Dedifferentiated amniotic fluid mesenchymal stem cell (primary cell): ENCODE results near the gene RFX3.

Source experiments
- DNase-seq: peaks from one replicate; pipeline ENCODE4 v3.0.0-alpha.2; 2016; ENCODE audit errors: extremely low spot score

Gene RFX3

DNA sequence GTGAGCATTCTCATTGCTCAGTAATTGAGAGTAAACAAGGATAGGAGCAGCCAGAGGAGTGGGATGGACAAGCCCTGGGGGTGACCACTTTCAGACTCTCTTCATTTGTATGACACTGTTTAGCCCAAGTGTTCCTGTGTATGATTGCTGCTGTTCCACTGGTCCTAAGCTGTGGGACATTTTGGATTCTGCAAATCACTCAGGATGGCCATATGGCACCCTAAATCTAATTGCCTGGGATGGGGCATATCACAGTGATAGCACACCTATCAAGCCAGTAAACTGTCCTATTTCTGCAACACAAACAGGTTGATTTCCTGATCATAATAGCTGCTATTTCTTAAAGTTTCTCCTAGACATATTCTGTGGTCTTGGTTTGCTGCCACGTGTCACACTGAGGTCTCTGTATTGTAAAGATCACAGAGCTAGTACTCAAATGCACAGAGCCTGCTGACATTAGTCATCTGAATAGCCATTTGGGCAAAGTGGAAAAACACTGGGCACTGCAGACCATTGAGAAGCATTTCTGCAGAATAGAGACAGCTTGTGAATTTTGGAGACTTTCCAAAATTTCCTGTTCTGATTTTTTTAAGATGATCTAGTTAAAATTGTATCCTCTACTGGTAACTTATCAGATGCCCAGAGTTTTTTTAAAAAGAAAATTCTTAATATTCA lies 320.2 kb downstream of the RFX3 start:
- no peak for DNase-seq

DNA sequence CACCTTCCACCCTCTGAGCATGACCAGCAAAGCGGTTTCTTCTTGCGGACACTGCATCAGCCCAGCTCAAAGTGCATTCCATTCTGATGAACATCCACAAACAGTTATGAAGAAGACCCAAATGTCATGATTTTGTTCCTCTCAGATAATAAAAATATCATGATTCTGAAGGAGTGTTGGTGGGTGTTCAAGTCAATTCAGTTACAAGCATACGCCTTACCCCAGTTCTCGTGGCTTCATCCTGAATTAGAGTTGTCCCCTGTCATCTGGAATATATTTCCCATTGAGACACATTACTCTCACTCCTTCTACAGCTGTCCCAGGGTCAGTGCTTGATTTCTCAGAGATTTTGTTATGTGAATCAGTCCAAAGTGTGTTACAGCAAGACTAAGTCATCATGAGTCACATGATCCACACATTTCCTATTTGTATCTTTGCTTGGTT lies 325.4 kb downstream of the RFX3 start:
- DNase-seq, result no peak

DNA sequence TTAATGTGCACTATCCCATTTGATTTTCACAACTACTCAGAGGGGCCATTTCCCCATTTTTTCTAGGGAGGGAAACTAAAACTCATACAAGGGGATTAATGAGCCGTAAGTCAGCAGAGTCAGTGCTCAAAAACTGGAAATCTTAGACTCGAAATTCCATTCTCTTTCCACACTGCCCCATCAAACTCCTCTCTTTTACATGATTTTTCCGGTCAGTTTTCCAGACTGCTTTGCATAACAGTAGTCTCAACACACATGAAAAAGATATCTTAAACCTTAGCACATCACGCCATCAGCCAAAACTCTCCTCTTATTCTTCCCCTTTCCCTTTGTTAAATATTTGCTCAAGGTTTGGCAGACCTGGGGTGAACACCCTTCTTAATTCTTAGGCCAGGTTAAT lies 332.0 kb downstream of the RFX3 start:
- DNase-seq, result no peak

DNA sequence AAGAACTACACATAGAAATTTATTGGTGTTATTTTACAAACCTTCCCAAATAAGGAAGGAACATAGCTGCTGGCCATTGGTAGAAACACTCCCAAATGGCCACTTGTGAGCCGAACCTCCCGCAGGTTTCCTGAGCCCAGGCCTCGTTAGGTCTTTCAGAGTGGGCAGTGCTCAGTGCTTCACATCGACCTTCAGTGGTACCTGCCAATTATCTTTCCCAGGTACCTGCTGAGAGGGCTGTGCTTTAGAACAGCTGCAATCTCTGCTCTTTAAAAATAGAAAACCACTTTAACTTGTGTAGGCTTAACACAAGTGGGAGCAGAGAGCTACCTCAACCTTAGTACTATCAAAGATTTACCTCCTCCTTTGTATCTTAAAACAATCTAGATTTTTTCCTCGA lies 334.1 kb downstream of the RFX3 start:
- no peak for DNase-seq

DNA sequence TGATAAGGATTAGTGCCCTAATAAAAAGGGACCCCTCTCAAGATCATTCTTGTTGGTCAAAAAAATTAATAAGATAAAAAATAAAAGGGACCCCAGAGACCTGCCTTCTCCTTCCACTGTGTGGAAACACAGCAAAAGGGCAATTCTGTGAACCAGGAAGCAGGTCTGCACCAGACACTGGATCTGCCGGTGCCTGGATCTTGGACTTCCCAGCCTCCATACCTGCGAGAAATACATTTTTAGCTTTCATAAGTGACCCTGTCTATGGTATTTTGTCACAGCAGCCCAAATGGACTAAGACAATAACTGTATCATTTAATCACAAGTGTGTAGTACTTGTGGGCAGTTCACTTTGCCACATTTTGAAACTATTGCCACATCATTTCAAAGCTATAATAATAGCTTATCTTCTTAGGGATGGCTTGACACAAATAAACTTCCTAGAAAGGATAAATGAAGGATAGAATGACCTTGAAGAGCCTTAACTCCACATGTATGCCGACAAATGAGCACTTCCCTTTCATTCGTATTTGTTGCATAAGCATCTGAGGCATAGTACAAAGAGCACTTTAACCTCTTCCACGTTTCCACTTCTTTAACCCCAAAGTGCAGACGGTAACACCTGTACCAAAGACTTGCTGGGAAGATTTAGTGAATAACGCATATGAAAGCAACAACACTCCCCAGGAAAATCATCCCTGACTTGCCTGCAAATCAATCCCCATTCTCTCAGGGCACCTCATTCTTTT lies 336.5 kb downstream of the RFX3 start:
- no peak for DNase-seq

DNA sequence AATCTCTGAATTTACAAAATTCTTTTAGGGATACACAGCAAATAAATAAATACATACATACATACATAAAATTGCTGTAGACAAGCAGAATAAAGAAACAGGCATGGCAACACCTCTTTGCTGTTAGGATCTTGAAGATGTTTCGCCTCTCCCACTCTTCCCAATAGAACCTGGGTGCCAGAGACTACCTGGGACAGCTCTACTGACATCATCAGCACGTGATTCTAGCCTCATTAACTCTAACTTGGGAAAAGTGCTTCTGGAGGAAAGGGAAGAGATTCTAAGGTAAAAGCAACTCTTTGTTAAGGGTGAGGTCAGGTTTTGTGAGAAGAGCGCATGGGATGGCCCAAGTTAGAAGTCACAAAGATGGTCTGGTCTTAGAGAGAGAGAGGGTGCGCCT lies 339.1 kb downstream of the RFX3 start:
- no peak for DNase-seq

DNA sequence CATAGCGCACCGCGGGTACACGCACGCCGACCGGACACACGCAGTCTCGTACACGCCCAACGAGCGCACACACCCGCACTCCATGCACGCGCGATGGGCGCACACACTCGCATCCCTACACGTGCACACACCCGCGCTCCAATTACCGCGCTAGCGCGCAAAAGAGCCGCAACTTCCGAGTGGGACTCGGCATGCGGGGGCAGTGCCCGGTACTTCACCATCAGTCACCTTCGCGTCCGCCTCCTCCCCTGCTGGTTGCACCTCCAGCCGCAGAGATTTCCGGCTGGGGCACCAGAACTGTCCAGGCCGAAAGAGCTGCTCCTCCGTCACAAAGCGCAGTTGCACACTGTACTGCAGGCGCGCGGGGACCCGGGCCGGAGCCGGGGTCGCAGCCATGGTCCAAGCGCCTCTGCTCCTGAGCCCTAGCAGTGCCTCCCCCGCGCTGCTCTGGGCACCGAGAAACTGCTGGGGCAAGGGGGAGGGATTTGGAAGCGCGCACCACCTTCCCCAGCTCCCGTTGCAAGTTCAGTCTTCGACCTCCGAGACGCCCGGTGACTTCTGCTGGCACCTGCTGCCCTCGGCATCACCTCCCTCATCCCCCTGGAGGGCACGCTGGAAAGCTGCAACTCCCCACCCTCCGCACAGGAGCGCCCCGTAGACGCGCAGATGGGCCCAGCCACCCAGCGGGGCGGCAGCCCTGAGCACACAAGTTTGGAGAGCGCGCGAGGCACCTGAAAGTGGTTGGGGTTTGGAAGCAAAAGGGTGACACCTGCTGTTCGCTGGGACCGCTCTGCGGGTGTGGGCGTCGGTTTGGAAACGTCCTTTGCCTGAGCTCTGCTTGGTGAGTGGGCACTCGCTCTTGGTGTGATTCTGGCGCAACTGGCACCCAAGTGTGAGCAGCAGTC lies 344.5 kb downstream of the RFX3 start:
- DNase-seq, result no peak

DNA sequence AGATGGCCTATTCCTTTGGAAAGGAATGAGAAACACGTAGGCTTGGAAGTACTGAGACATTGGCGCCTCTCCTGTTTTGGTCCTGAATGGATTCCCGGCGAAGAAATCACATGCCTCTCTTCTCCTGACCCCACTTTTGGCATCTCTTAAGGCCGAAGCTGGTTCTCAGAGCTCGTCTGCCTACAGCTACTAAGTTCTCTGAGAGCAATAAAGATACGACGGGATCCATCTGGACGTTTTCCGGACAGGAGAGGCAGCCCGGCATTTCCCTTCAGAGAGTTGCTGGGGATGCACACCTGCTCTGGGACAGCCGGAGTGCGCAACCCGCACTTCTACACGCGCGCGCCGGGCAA lies 345.1 kb downstream of the RFX3 start:
- no peak for DNase-seq

DNA sequence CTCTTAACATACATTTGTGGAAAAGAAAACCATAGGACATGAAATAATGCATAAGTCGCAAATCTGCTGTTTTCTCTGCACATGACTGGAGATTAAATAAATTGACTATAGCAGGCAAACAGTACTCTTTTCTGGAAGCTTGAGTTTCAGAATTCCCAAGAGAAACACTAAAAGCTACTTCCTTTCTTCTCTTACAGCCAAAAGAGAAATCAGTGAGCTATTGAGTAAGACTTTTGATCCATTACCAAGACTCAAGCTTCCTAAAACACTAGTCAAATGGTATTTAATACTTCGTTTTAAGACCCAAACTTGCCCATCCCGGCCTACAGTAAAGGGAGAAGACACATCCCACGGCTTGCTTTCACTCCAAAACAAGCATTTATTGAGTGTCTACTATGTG lies 346.1 kb downstream of the RFX3 start:
- DNase-seq, result no peak

DNA sequence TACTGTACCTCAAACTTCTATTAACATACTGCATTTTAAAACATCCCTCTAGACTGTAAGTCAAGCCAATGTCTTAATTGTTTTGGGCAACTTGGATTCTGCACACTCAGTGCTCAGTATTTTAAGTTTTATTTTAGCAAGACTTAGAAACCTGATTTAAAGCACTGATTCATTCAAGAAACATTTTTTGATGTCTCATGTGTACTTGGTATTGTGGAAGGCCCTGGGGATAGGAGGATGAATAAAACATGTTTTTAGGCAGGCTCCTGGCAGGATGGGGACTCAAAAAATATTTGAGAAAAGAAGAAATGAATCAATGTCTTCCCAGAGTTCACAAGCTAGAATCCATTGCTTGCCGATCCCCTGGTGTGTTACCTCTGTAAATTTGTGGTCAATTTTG lies 347.9 kb downstream of the RFX3 start:
- no peak for DNase-seq

DNA sequence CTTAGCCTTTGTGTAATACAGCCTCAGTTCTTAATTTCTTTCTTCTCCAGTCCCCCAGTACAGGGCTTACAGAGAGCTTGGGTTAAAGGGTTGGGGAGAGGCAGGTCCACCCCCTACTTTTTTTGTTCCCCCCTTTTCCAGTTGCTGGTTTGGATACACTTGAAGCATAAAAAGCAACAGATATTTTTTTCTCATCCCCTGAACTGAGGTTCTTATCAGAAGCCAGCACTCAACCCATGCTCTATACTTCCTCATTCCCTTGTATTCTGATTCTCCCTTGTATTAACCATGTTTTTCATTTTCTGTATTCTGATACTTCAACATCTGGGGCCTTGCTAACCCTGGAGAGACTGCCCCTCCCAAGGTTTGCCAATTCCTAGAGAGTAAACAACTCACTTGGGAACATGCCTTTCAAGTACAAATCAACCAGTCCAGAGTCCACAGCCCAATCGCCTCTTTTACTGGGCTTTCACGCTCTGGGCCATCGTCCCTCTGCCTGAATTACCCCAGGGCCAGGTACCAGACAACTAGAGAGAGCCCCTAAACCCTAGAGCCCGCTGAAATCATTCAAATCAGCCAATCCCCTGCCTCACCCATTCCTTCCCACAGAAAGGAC lies 348.5 kb downstream of the RFX3 start:
- no peak for DNase-seq

DNA sequence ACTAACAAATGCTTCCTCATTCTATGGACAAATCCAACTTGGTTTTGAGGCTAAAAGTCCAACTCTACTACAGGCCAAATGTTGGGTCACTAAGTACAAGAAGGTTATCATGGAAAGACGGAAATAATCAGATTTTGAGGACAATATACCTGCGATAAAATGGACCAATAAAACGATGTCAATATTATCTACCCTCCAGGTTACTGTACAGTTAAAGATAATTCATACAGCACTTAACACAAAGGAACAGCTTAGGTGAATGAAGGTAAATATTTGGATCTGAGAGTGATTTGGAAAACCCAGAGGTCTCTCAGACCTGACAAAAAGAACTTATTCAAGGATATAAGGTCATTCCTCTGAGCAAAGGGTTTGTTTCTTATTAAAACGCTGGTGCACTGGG lies 352.4 kb downstream of the RFX3 start:
- no peak for DNase-seq

DNA sequence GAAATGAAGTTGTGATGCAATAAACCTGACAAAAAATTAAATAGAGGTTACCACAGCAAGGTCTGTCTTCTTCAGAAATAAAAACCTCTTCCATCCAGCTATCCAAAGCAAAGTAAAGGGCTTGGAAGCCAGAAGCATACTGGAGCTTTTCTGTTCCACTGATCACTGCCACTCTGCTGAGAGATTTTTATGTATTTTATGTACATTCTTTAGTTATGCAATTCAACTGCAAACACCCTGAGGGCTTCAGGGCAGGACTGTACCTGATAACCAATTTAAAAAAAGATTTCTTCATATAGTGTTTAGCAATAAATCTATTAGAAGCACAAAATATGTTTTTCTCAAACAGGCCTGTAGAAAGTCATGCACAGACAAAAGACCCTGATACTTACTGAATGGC lies 355.0 kb downstream of the RFX3 start:
- DNase-seq, result no peak
